ENCODE results near the gene SLC25A11. TPM values are rescaled to one million over a fixed set of nuclear protein-coding genes. Genes with fewer than 3 reads are reported as not detected.
"Not testable (repeated sequence)": the region's sequence is repeated elsewhere in the genome, so short reads cannot be mapped to it uniquely, and the experiment has no call there.

Gene SLC25A11
- total and polyA plus RNA-seq, 2 donors (not counting 1 experiment from before 2014, with no cell fraction given): 29.2 to 59.3 TPM

DNA sequence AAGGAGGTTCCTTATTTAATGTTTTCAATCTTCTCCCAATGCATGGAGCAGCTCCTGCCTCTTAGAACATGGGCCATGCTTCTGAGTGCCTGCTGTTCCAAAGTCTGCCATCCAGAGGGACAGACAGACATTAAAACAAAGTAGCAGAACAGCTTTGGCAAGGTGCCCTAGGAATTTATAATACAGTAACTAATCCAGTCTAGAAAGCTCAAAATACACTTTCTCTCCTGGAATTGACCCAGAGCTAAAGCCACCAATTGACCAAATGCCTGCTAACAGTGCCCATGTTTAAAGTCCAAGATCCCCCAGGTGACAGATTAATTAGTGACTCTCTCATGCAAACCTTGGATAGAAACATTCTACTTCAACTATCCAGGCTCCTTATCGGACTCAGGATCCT lies 25.9 kb downstream of the SLC25A11 start:
- H3K9ac ChIP-seq (ENCODE audit: insufficient read depth, low read length): no peak overlapping the region
- H3K79me2 ChIP-seq (ENCODE audit: control insufficient read depth, insufficient read depth, low read length): no peaks in the 10 kb centered on the region
- H3K27me3 ChIP-seq (ENCODE audit: control insufficient read depth, insufficient read depth, low read length): no peaks in the 10 kb centered on the region
- DNase-seq (ENCODE audit: low read depth in 2 of 2): no peak
- H3K4me3 ChIP-seq (replicated peaks in 1 of 4; ENCODE audit: control extremely low read depth in 1 of 4, insufficient read depth in 1 of 4, low read depth in 3 of 4, low read length in 4 of 4): no peak overlapping the region
- H4K20me1 ChIP-seq (ENCODE audit: control insufficient read depth, extremely low read depth, insufficient read depth, low read length): no peaks in the 10 kb centered on the region
- no peak overlapping the region for H2AFZ ChIP-seq (ENCODE audit: low read length)
- no peak overlapping the region for H3K27ac ChIP-seq (ENCODE audit: insufficient read depth, low read length)
- H3K36me3 ChIP-seq (ENCODE audit: control insufficient read depth, insufficient read depth, low read length): no peaks in the 10 kb centered on the region
- peaks cover under 1% of the 10 kb centered on the region for H3K4me1 ChIP-seq (ENCODE audit: control insufficient read depth, extremely low read depth, insufficient read depth, low read length)
- no peaks in the 10 kb centered on the region for H3K9me3 ChIP-seq (ENCODE audit: control insufficient read depth, insufficient read depth, low read depth, low read length)
- no peak overlapping the region for H3K4me2 ChIP-seq (ENCODE audit: extremely low read depth, insufficient read depth, low read length)
- no peak for TF ChIP-seq CTCF (conservative IDR thresholded peaks at IDR 0.05 in 1 of 2, IDR thresholded peaks at IDR 0.05 in 1 of 2; ENCODE audit: low read depth in 1 of 2, low read length in 2 of 2)
- no peak for TF ChIP-seq EZH2 (IDR thresholded peaks at IDR 0.05; ENCODE audit: low read length, missing control alignments)

- H3K9ac ChIP-seq (ENCODE audit: insufficient read depth, low read length): peak overlapping the region; percentile 16
- H3K27ac ChIP-seq (ENCODE audit: insufficient read depth, low read length): peak overlapping the region; percentile 62
Measured at GRCh38 chr17:4908711-4909496, 30.9 kb downstream of the SLC25A11 start.

DNA sequence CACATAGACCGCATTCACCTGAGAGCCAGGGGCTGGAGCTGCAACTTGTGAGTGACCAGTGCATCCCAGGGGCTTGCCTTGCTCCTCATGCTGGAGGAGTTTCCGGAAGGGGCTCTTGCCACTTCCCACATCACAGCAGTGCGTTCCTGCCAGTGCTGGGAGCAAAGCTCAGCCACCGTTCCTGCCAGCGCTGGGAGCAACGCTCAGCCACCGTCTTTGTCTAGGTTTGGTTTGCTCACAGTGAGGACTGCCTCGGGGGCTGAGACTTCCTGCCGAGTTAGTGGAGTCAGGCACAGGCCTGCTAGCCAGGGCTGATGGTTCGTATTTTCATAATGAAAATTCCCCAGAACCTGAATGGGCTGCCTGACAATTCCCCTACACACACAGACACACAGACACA lies 31.5 kb downstream of the SLC25A11 start:
- H3K9me3 ChIP-seq (ENCODE audit: control insufficient read depth, insufficient read depth, low read depth, low read length): no peaks in the 10 kb centered on the region
- H3K9ac ChIP-seq (ENCODE audit: insufficient read depth, low read length): no peak overlapping the region
- no peaks in the 10 kb centered on the region for H3K36me3 ChIP-seq (ENCODE audit: control insufficient read depth, insufficient read depth, low read length)
- H3K4me1 ChIP-seq (ENCODE audit: control insufficient read depth, extremely low read depth, insufficient read depth, low read length): peaks cover 6% of the 10 kb centered on the region
- TF ChIP-seq CTCF (conservative IDR thresholded peaks at IDR 0.05 in 1 of 2, IDR thresholded peaks at IDR 0.05 in 1 of 2; ENCODE audit: low read depth in 1 of 2, low read length in 2 of 2): no peak
- no peak for TF ChIP-seq EZH2 (IDR thresholded peaks at IDR 0.05; ENCODE audit: low read length, missing control alignments)
- peak overlapping the region; percentile 88 for H2AFZ ChIP-seq (ENCODE audit: low read length)
- H3K27ac ChIP-seq (ENCODE audit: insufficient read depth, low read length): peak overlapping the region; percentile 62
- no peaks in the 10 kb centered on the region for H4K20me1 ChIP-seq (ENCODE audit: control insufficient read depth, extremely low read depth, insufficient read depth, low read length)
- H3K4me2 ChIP-seq (ENCODE audit: extremely low read depth, insufficient read depth, low read length): no peak overlapping the region
- peaks cover 2% of the 10 kb centered on the region for H3K27me3 ChIP-seq (ENCODE audit: control insufficient read depth, insufficient read depth, low read length)
- H3K79me2 ChIP-seq (ENCODE audit: control insufficient read depth, insufficient read depth, low read length): no peaks in the 10 kb centered on the region
- DNase-seq (ENCODE audit: low read depth in 2 of 2): no peak
- no peak overlapping the region for H3K4me3 ChIP-seq (replicated peaks in 1 of 4; ENCODE audit: control extremely low read depth in 1 of 4, insufficient read depth in 1 of 4, low read depth in 3 of 4, low read length in 4 of 4)

More at GRCh38 chr17:4908711-4909496, 30.9 kb downstream of the SLC25A11 start:
- Histone ChIP-seq H3K36me3 (ENCODE audit: control insufficient read depth, insufficient read depth, low read length) (no peaks in the 10 kb centered on the region), H3K4me2 (ENCODE audit: extremely low read depth, insufficient read depth, low read length) (peak overlapping the region; percentile 68), H3K27me3 (ENCODE audit: control insufficient read depth, insufficient read depth, low read length) (peaks cover 2% of the 10 kb centered on the region), H3K79me2 (ENCODE audit: control insufficient read depth, insufficient read depth, low read length) (no peaks in the 10 kb centered on the region), H3K4me1 (ENCODE audit: control insufficient read depth, extremely low read depth, insufficient read depth, low read length) (peaks cover 6% of the 10 kb centered on the region), H2AFZ (ENCODE audit: low read length) (peak overlapping the region; percentile 88), H3K4me3 (replicated peaks in 1 of 4; ENCODE audit: control extremely low read depth in 1 of 4, insufficient read depth in 1 of 4, low read depth in 3 of 4, low read length in 4 of 4) (no peak overlapping the region), H4K20me1 (ENCODE audit: control insufficient read depth, extremely low read depth, insufficient read depth, low read length) (no peaks in the 10 kb centered on the region), H3K9me3 (ENCODE audit: control insufficient read depth, insufficient read depth, low read depth, low read length) (no peaks in the 10 kb centered on the region)
- peak; percentile 84 to 89 for TF ChIP-seq CTCF (conservative IDR thresholded peaks at IDR 0.05 in 1 of 2, IDR thresholded peaks at IDR 0.05 in 1 of 2; ENCODE audit: low read depth in 1 of 2, low read length in 2 of 2)
- TF ChIP-seq EZH2 (IDR thresholded peaks at IDR 0.05; ENCODE audit: low read length, missing control alignments): no peak
- DNase-seq (ENCODE audit: low read depth in 2 of 2): peak; percentile 83 to 96

DNA sequence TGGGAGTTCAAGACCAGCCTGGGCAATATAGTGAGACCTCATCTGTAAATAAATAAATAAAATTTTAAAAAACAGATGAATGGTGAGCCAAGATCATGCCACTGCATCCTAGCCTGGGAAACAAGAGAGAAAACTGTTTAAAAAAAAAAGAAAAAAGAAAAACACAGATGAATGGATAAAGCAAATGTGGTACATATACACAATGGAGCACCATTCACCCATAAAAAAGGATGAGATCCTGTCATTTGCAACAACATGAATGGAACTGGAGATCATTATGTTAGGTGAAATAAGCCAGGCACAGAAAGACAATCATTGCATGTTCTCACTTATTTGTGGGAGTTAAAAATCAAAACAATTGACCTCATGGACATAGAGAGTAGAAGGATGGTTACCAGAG lies 33.2 kb downstream of the SLC25A11 start:
- H3K4me3 ChIP-seq (replicated peaks in 1 of 4; ENCODE audit: control extremely low read depth in 1 of 4, insufficient read depth in 1 of 4, low read depth in 3 of 4, low read length in 4 of 4); H3K9me3 ChIP-seq (ENCODE audit: control insufficient read depth, insufficient read depth, low read depth, low read length); H2AFZ ChIP-seq (ENCODE audit: low read length); H3K79me2 ChIP-seq (ENCODE audit: control insufficient read depth, insufficient read depth, low read length); H3K36me3 ChIP-seq (ENCODE audit: control insufficient read depth, insufficient read depth, low read length); DNase-seq (ENCODE audit: low read depth in 2 of 2); H4K20me1 ChIP-seq (ENCODE audit: control insufficient read depth, extremely low read depth, insufficient read depth, low read length); H3K27ac ChIP-seq (ENCODE audit: insufficient read depth, low read length); H3K4me2 ChIP-seq (ENCODE audit: extremely low read depth, insufficient read depth, low read length); H3K4me1 ChIP-seq (ENCODE audit: control insufficient read depth, extremely low read depth, insufficient read depth, low read length); H3K9ac ChIP-seq (ENCODE audit: insufficient read depth, low read length); H3K27me3 ChIP-seq (ENCODE audit: control insufficient read depth, insufficient read depth, low read length): not testable (repeated sequence)

All from fibroblast of lung (primary cell).